Mucosa of rectum (tissue), 2 donors: ENCODE results near the gene MUSTN1.

Experiments
- H3K27ac ChIP-seq, 2 donors: one replicate each; pipeline ENCODE4 v1.7.0; 2013; ENCODE audit warnings: inconsistent platforms in 2 of 2, low read depth in 2 of 2, low read length in 2 of 2
- H3K27me3 ChIP-seq, 2 donors: one replicate each; pipeline ENCODE4 v1.7.0; 2013; ENCODE audit warnings: low read length in 2 of 2; ENCODE audit not compliant: control insufficient read depth in 2 of 2, insufficient read depth in 2 of 2
- H3K36me3 ChIP-seq, 2 donors: one replicate each; pipeline ENCODE4 v1.7.0; 2013; ENCODE audit warnings: low read length in 2 of 2; ENCODE audit not compliant: control insufficient read depth in 2 of 2, insufficient read depth in 2 of 2
- H3K4me1 ChIP-seq, 2 donors: one replicate each; pipeline ENCODE4 v1.7.0; 2013; ENCODE audit warnings: low read length in 2 of 2, mild to moderate bottlenecking in 1 of 2; ENCODE audit not compliant: control insufficient read depth in 2 of 2, insufficient read depth in 2 of 2
- H3K4me3 ChIP-seq, 2 donors: one replicate each; pipeline ENCODE4 v1.7.0; 2013; ENCODE audit warnings: low read length in 2 of 2
- H3K9ac ChIP-seq, 2 donors: one replicate each; pipeline ENCODE4 v1.7.0; 2013; ENCODE audit warnings: low read length in 2 of 2, low read depth in 1 of 2, mild to moderate bottlenecking in 1 of 2
- H3K9me3 ChIP-seq, 2 donors: one replicate each; pipeline ENCODE4 v1.7.0; 2013; ENCODE audit warnings: low read length in 2 of 2; ENCODE audit not compliant: control insufficient read depth in 2 of 2
- donor health status: healthy.
- donor health status: Normal muscosa, but diverticular disease.

Gene MUSTN1

DNA sequence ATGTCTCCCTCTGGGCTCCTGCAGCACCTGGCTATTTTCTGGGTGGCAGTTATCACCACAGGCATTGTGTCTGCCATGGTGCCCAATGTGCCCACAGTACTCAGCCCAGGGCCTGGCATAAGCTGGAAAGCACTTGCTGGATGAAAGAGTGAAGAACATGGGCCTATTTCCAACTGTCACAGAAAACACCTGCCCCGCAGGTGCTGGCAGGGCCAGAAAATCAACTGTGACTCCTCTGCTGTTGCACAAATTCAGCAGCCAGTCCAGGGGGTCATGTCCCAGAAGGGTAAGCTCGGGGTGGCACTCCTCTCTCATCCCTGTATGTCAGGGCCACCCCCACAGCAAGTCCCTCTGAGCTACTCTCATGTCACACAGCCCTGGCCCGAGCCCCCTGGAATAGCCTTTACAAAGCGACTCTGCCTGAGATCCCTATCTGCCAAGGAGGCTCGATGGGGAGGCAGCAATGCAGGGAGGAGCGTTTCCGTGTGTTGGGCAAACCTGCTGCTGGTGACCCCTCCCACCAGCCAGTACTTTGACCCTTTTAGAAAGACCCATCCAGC lies 23.3 kb downstream of the MUSTN1 start:
- H3K36me3 ChIP-seq, result no peaks in the 10 kb centered on the region
- no peak overlapping the region for H3K27ac ChIP-seq
- no peaks in the 10 kb centered on the region for H3K4me1 ChIP-seq
- H3K9me3 ChIP-seq, result no peaks in the 10 kb centered on the region
- no peak overlapping the region for H3K4me3 ChIP-seq
- H3K9ac ChIP-seq, result no peak overlapping the region
- no peaks in the 10 kb centered on the region for H3K27me3 ChIP-seq

DNA sequence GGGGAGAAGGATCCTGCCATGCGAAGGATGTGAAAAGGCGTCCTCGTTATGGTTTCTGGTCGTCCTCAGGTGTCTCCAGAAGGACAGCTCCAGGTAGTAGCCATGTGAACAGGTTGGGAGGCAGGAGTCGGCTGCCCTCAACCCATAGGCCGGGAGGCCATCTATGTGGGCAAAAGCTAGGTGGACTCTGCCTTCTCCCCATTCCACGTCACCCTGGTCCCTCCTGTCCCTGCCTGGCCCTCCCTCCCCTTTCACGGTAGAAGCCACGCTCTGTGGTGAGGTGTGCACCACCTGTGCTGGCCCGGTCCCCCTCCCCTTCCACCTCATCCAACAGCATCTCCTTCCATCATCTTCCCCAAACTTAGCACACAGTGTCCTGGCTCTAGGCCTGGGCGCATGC lies 23.9 kb downstream of the MUSTN1 start:
- Histone ChIP-seq H3K9ac (no peak overlapping the region), H3K4me1 (no peaks in the 10 kb centered on the region), H3K9me3 (no peaks in the 10 kb centered on the region), H3K27me3 (no peaks in the 10 kb centered on the region), H3K4me3 (no peak overlapping the region), H3K36me3 (no peaks in the 10 kb centered on the region), H3K27ac (no peak overlapping the region)

DNA sequence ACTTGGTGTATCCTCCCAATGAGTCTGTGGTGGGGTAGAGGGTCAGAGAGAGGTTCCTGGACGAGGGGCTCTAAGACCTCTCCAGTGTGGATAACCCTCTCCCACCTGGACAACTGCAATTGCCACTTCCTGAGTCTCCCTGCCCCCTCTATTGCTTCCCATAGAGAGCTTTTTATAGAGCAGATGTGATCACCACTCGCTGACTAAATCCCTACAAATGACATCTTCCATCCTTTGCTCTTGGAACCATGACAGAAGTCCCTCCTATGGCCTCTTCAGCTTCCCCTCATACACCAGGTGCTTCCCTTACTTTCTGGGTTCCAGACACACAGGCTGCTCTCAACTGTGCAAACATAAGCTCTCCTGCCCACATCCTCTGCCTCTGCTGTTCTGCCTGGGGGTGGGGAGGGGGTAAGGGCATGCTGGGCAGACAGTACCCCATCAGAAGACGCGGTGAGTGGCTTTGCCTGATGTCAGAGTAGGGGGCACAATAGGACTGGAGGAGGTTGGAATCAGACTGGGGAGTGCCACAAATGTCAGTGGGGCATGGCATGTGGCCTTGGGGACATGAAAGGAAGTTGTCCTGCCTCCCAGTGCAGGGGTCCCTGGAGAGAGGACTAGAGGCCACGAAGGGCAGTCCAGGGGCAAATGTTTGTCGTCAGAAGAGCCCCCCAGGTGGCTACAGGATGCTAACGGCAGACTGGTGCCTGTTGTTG lies 25.0 kb downstream of the MUSTN1 start:
- Histone ChIP-seq H3K9ac (no peak overlapping the region), H3K27me3 (no peaks in the 10 kb centered on the region), H3K4me3 (no peak overlapping the region), H3K27ac (no peak overlapping the region), H3K36me3 (no peaks in the 10 kb centered on the region), H3K9me3 (no peaks in the 10 kb centered on the region), H3K4me1 (no peaks in the 10 kb centered on the region)

DNA sequence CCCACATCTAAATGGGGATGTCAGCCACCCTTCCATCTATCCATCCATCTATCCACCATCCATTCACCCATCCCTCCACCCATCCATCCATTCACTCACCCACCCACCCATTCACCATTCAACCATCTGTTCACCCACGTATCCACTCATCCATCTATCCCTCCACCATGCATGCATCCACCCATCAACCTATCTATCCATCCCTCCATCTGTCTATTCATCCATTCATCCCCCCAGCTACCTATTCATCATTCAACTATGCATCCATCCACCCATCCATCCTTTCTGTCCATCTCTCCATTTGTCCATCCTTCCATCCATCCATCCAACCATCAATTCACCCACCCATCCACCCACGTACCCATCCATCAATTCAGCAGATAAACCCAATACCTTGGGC lies 25.7 kb downstream of the MUSTN1 start:
- no peak overlapping the region for H3K27ac ChIP-seq
- no peak overlapping the region for H3K9ac ChIP-seq

DNA sequence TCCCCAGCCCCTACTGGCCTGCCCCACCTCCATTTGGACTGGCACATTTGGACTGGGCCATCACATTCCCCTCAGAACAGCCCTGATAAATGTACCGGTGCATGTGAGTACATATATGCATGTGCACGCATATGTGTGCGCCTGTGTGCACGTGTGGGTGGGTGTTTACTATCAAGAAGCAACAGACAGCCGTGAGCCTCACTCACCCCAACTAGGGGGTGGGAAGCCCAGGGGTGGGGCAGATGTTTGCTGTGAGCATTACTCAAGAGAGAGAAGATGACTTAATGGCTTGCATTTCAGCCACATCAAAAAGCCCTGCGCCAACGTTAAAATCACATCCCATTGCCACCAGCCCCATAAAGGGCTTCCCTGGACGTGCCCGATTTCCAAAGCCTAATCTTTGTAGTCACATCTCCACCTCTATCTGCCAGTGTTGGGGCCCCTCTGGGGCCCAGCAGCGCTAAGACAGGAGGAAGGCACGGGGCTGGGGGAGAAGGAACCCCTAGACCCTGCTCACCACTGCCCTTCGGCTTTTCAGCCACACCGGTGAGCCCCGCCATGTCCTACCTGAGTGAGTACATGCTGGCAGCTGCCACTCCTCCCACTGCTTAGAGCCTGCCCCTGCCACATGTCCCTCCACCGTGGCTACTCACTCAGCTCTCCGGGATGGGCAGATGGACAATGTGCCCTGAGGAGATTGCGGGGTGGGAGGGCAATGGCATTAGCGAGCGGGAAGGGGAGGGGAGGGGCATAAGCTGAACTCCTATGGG lies 29.4 kb downstream of the MUSTN1 start:
- Histone ChIP-seq H3K36me3 (no peaks in the 10 kb centered on the region), H3K4me1 (no peaks in the 10 kb centered on the region), H3K27ac (no peak overlapping the region), H3K9ac (no peak overlapping the region), H3K9me3 (no peaks in the 10 kb centered on the region), H3K27me3 (no peaks in the 10 kb centered on the region), H3K4me3 (no peak overlapping the region)

More for the DNA sequence above, 25.7 kb downstream of the MUSTN1 start:
- Histone ChIP-seq H3K9me3 (no peaks in the 10 kb centered on the region), H3K4me1 (no peaks in the 10 kb centered on the region), H3K4me3 (no peak overlapping the region), H3K36me3 (no peaks in the 10 kb centered on the region), H3K27me3 (no peaks in the 10 kb centered on the region)

DNA sequence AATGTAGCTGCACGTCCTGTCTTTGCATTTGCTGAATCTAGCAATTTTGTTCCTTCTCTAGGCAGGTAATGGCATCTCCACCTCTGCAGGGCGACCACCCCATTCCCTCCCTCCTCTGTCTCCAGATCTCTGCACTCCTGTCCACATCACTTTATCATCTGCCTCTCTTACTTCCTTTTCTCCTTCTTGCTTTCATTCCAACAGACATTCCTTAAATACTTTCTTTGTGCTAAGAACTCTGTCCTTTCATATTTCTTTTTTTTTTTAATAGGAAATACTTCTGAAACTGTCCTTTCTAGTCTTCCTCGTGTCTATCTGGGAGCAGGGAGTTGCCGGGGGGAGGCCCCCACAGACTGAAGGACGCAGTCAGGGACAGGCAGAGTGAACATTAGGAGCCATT lies 33.0 kb downstream of the MUSTN1 start:
- no peak overlapping the region for H3K9ac ChIP-seq
- H3K9me3 ChIP-seq, result no peaks in the 10 kb centered on the region
- no peak overlapping the region for H3K27ac ChIP-seq
- H3K4me3 ChIP-seq, result no peak overlapping the region
- H3K4me1 ChIP-seq, result no peaks in the 10 kb centered on the region
- H3K27me3 ChIP-seq, result no peaks in the 10 kb centered on the region
- no peaks in the 10 kb centered on the region for H3K36me3 ChIP-seq

DNA sequence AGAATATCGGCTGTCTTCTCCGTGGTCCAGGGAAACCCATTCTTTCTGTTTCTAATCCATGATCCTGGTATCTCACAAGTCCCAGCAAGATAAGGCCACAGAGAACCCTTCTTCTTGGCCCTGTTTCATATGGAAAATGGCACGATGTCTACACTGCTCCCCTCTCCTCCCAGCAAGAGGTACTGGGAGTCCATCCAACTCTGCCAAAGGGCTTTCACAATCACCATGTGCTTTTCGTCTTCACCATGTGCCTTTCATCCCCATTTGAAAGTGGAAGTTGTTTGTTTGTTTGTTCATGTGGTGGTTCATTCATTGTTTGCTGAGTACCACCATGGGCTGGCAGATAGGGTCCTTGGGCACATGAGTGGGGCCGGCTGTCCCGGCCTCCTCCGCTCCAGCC lies 34.7 kb downstream of the MUSTN1 start:
- no peak overlapping the region for H3K4me3 ChIP-seq
- H3K36me3 ChIP-seq, result no peaks in the 10 kb centered on the region
- no peaks in the 10 kb centered on the region for H3K4me1 ChIP-seq
- no peaks in the 10 kb centered on the region for H3K9me3 ChIP-seq
- no peaks in the 10 kb centered on the region for H3K27me3 ChIP-seq
- H3K9ac ChIP-seq, result no peak overlapping the region
- H3K27ac ChIP-seq, result no peak overlapping the region

DNA sequence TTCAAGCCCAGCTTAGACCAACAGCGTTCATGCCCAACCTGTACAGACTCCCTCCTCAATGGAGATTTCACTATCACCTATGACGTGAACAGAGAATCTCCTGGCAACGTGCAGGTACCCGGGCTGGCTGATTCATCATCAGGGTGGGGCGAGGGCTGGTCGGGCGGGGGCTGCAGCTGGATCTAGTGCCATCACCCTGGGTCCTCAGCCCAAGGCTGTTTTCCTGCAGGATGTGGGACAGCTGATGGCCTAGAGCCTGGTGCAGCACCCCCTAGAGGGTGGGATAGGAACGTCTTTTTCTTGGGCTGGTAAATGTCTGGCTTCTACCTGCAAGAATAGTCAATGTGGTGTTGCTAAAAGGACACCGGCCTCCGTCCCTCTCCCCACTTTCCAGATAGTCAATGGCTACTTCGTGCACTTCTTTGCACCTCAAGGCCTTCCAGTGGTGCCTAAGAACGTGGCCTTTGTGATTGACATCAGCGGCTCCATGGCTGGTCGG lies 35.8 kb downstream of the MUSTN1 start:
- Histone ChIP-seq H3K36me3 (no peaks in the 10 kb centered on the region), H3K27ac (no peak overlapping the region), H3K9ac (no peak overlapping the region), H3K9me3 (no peaks in the 10 kb centered on the region), H3K4me1 (peaks cover 0 to 2% of the 10 kb centered on the region in 2 donors), H3K4me3 (no peak overlapping the region), H3K27me3 (no peaks in the 10 kb centered on the region)

DNA sequence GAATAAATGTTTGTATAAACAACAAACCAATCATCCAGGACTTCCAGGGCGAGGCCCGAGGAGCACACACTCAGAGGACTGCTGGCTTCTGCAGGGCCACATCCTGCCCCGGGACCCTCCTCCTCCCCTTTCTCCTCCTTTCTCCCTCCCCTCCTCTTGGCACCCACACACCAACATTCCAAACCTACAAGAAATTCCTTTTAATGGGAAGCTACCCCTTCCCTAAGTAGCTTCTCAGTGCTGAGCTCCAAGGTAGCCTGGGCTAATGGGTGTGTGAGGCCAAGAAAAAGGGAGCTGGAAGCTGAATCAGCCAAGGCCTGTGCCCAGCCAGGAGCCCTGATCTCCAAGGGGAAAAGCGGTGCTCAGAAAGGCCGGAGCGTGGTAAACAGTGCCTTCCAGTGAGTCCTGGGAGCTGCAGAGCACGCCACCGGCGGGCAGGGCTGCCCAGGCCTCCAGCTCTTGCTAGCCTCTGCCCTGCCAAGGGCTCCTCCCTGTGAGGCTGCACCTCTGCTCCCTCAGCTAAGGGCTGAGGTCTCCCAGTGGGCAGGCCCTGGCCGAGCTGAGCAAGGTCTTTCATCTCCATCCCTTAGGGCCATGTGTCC lies 36.3 kb downstream of the MUSTN1 start:
- H3K9ac ChIP-seq, result no peak overlapping the region
- H3K9me3 ChIP-seq, result no peaks in the 10 kb centered on the region
- H3K4me1 ChIP-seq, result peaks cover 0 to 2% of the 10 kb centered on the region in 2 donors
- H3K4me3 ChIP-seq, result no peak overlapping the region
- H3K27ac ChIP-seq, result no peak overlapping the region
- H3K36me3 ChIP-seq, result no peaks in the 10 kb centered on the region
- no peaks in the 10 kb centered on the region for H3K27me3 ChIP-seq

DNA sequence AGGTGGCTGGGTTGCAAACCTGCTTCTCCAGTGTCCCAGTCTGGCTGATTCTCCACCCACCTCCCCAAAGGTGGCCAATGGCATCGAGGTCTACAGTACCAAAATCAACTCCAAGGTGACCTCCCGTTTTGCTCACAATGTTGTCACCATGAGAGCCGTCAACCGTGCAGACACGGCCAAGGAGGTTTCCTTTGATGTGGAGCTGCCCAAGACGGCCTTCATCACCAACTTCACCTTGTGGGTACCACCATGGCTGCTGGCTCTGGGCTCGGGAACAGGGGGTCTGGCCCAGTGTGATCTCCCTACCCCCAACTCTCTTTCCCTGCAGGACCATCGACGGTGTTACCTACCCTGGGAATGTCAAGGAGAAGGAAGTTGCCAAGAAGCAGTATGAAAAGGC lies 38.4 kb downstream of the MUSTN1 start:
- Histone ChIP-seq H3K36me3 (no peaks in the 10 kb centered on the region), H3K4me3 (no peak overlapping the region), H3K27ac (no peak overlapping the region)

More for the DNA sequence above, 38.4 kb downstream of the MUSTN1 start:
- Histone ChIP-seq H3K9ac (no peak overlapping the region), H3K27me3 (no peaks in the 10 kb centered on the region), H3K4me1 (peaks cover 0 to 2% of the 10 kb centered on the region in 2 donors), H3K9me3 (no peaks in the 10 kb centered on the region)
